Measurements from ENCODE around the gene GIMAP7. TPM values are rescaled to one million over a fixed set of nuclear protein-coding genes. Genes with fewer than 3 reads are reported as not detected.

The GIMAP7 gene
- total and polyA plus RNA-seq, 7 donors = 10.7 to 23.7 (median 15.0) TPM

GRCh38 chr7:150569245-150569955 lies 54.7 kb downstream of the GIMAP7 start:
- no peaks in the 10 kb centered on the region for H3K27me3 ChIP-seq (ENCODE audit: insufficient read depth in 3 of 3, low read length in 2 of 3)
- peaks cover 0 to 10% of the 10 kb centered on the region in 2 donors for H3K36me3 ChIP-seq (ENCODE audit: insufficient read depth in 1 of 2, low read depth in 1 of 2)
- H3K27ac ChIP-seq = peak overlapping the region; percentile 31
- ATAC-seq (no peak), DNase-seq (no peak)
- intact Hi-C loops (cut with DNase I) = loop anchor here in 1 of 2 donors (10.0 kb wide), 1 partner anchor 95 kb away; no protein-coding TSS in a partner anchor
- TF ChIP-seq CTCF (IDR thresholded peaks at IDR 0.05) = no peak
- H3K9me3 ChIP-seq = no peaks in the 10 kb centered on the region
- WGBS, 3 donors = 56 to 65% (median 57%) methylated on average over 7 of the region's 7 CpGs
- H3K4me3 ChIP-seq = peak overlapping the region; percentile 66
- no peaks in the 10 kb centered on the region for H3K4me1 ChIP-seq

Other genes starting within 250 kb of the GIMAP7 start
- gene LRRC61, start 191.5 kb upstream of the GIMAP7 start, total RNA-seq = 1 to 10 TPM in 3 of 4 donors, under 1 TPM in 1; 0.88 to 4.4 (median 2.6) TPM
- gene LRRC61, start 191.5 kb upstream of the GIMAP7 start, polyA plus RNA-seq = 1 to 10 TPM; 2.0 to 3.8 (median 3.3) TPM
- gene ACTR3C, start 191.3 kb upstream of the GIMAP7 start, total RNA-seq = 1 to 10 TPM in 3 of 4 donors, under 1 TPM in 1; 0.71 to 3.3 (median 3.0) TPM
- 1 to 10 TPM; 1.3 to 3.7 (median 1.4) TPM for gene ACTR3C, start 191.3 kb upstream of the GIMAP7 start, polyA plus RNA-seq
- 10 to 100 TPM in 2 of 4 donors, 1 to 10 TPM in 2; 4.1 to 17.9 (median 8.7) TPM for gene RARRES2, start 173.2 kb upstream of the GIMAP7 start, total RNA-seq
- 1 to 10 TPM; 6.3 to 7.7 (median 7.3) TPM for gene RARRES2, start 173.2 kb upstream of the GIMAP7 start, polyA plus RNA-seq
- gene REPIN1, start 146.1 kb upstream of the GIMAP7 start, total RNA-seq = 100 to 1,000 TPM; 112 to 212 (median 137) TPM
- 100 to 1,000 TPM in 1 of 3 donors, 10 to 100 TPM in 2; 80.2 to 133 (median 83.2) TPM for gene REPIN1, start 146.1 kb upstream of the GIMAP7 start, polyA plus RNA-seq
- 1 to 10 TPM; 1.6 to 3.2 (median 2.8) TPM for gene ZNF775, start 135.5 kb upstream of the GIMAP7 start, total RNA-seq
- gene ZNF775, start 135.5 kb upstream of the GIMAP7 start, polyA plus RNA-seq = 1 to 10 TPM; 2.6 to 3.8 (median 3.7) TPM
- gene GIMAP8, start 64.2 kb upstream of the GIMAP7 start, total RNA-seq = 10 to 100 TPM in 1 of 4 donors, 1 to 10 TPM in 3; 6.1 to 11.9 (median 7.0) TPM
- 1 to 10 TPM; 4.4 to 7.8 (median 4.7) TPM for gene GIMAP8, start 64.2 kb upstream of the GIMAP7 start, polyA plus RNA-seq
- gene GIMAP4, start 52.5 kb downstream of the GIMAP7 start, total RNA-seq = 10 to 100 TPM; 14.2 to 36.4 (median 15.1) TPM
- 10 to 100 TPM; 13.6 to 21.7 (median 15.0) TPM for gene GIMAP4, start 52.5 kb downstream of the GIMAP7 start, polyA plus RNA-seq
- 10 to 100 TPM; 10.3 to 21.8 (median 14.0) TPM for gene GIMAP6, start 117.5 kb downstream of the GIMAP7 start, total RNA-seq
- 10 to 100 TPM in 1 of 3 donors, 1 to 10 TPM in 2; 8.2 to 12.6 (median 9.5) TPM for gene GIMAP6, start 117.5 kb downstream of the GIMAP7 start, polyA plus RNA-seq
- 1 to 10 TPM; 1.5 to 5.3 (median 2.8) TPM for gene GIMAP2, start 170.8 kb downstream of the GIMAP7 start, total RNA-seq
- 1 to 10 TPM; 1.4 to 3.1 (median 2.3) TPM for gene GIMAP2, start 170.8 kb downstream of the GIMAP7 start, polyA plus RNA-seq
- 1 to 10 TPM; 1.8 to 3.9 (median 2.4) TPM for gene GIMAP1, start 201.7 kb downstream of the GIMAP7 start, total RNA-seq
- gene GIMAP1, start 201.7 kb downstream of the GIMAP7 start, polyA plus RNA-seq = 1 to 10 TPM; 3.3 to 3.6 (median 3.5) TPM
- 1 to 10 TPM; 4.1 to 8.4 (median 7.7) TPM for gene GIMAP5, start 222.5 kb downstream of the GIMAP7 start, total RNA-seq
- gene GIMAP5, start 222.5 kb downstream of the GIMAP7 start, polyA plus RNA-seq = 10 to 100 TPM in 2 of 3 donors, 1 to 10 TPM in 1; 8.8 to 12.4 (median 11.8) TPM

Measured in psoas muscle (tissue), 8 donors.